GM12864 (cell line): ENCODE measurements around the gene NTN4.
"Not testable (repeated sequence)": the region's sequence is repeated elsewhere in the genome, so short reads cannot be mapped to it uniquely, and the experiment has no call there.

ENCODE experiments used
- DNase-seq: peaks from one replicate; pipeline ENCODE4 v3.0.0-alpha.2; 2011; ENCODE audit warnings: low read depth
- H3K4me3 ChIP-seq: 2 replicates; pipeline ENCODE4 v1.5.1; 2011; ENCODE audit warnings: mild to moderate bottlenecking, low read depth, low read length, control low read depth
- CTCF ChIP-seq: IDR thresholded peaks from 2 replicates; pipeline ENCODE4 v1.5.1; 2011; ENCODE audit warnings: low read depth, mild to moderate bottlenecking, moderate library complexity, low read length, control low read depth, inconsistent platforms; ENCODE audit errors: missing control alignments

The NTN4 gene

GRCh38 chr12:95755261-95755865 is 35.2 kb downstream of the NTN4 start:
- H3K4me3 ChIP-seq, result no peak overlapping the region
- no peak for TF ChIP-seq CTCF
- no peak for DNase-seq

DNA sequence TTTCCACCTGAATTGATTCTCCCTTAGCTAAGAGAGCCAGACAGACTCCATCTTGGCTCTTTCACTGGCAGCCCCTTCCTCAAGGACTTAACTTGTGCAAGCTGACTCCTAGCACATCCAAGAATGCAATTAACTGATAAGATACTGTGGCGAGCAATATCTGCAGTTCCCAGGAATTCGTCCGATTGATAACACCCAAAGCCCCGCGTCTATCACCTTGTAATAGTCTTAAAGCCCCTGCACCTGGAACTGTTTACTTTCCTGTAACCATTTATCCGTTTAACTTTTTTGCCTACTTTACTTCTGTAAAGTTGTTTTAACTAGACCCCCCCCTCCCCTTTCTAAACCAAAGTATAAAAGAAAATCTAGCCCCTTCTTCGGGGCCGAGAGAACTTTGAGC is 44.5 kb downstream of the NTN4 start:
- H3K4me3 ChIP-seq, DNase-seq: not testable (repeated sequence)

- no peak for DNase-seq
- no peak for TF ChIP-seq CTCF
- H3K4me3 ChIP-seq, result no peak overlapping the region
Measured at GRCh38 chr12:95742586-95742985, 48.0 kb downstream of the NTN4 start.

GRCh38 chr12:95741635-95742034 is 48.9 kb downstream of the NTN4 start:
- TF ChIP-seq CTCF, result no peak

DNA sequence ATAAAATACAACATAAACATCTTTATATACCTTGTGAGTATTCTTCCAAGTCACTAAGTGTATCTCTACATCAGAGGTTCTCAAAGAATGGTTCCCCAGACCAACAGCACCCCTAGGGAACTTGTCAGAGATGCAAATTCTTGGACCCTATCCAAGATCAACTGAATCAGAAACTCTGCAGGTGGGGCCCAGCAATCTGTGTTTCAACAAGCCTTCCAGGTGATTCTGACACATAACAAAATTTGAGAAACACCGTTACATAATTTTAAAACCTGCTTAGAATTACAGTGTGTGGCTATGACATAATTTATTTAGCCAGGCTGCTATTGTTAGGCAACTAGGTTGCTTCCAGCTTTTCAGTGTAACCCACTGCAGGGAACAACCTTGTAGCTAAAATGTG is 49.8 kb downstream of the NTN4 start:
- H3K4me3 ChIP-seq, result no peak overlapping the region
- no peak for TF ChIP-seq CTCF
- DNase-seq, result no peak

More at GRCh38 chr12:95741635-95742034, 48.9 kb downstream of the NTN4 start:
- no peak for DNase-seq
- no peak overlapping the region for H3K4me3 ChIP-seq

DNA sequence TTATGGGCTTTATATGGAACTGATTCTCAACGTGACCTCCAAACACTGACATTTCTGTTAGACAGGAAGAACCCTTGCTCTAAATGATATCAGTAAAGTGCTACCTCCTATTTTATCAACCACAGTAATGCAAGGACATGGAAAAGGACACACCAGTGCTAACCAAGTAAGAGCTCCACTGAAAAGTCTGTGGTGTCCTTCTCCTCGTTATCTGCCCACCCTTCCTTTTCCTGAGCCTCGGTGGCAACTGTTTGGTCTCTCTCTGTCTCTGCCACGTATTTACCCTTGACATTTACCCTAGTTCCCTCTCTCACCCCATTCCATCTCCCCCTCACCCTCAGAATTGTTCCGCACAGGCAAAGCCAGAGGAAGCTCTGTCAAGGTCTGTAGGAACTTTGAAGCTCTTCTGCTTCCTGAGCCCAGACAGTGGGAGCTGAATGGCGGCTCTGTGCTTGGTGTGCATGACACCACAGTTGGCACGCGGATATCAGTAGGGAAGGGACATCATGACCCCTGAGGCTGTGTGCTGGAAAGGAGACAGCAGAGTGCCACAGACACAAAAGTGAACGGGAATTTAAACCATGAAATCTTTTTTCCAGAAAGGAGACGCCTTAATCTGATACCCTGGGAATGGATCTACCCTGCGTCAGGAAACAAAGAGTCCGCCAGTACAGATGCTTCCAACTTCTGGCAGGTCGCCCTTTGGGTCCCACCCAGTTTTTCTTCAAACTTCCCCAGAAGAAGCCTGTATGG is 50.8 kb downstream of the NTN4 start:
- TF ChIP-seq CTCF, result no peak

GRCh38 chr12:95738024-95738611 is 52.4 kb downstream of the NTN4 start:
- no peak overlapping the region for H3K4me3 ChIP-seq
- no peak for DNase-seq
- TF ChIP-seq CTCF, result no peak

More for the DNA sequence above, 50.8 kb downstream of the NTN4 start:
- DNase-seq, result no peak
- H3K4me3 ChIP-seq, result no peak overlapping the region
